NT2/D1 (cell line): Measurements from ENCODE around the gene GAS2L1.

ENCODE experiments used
- SUZ12 ChIP-seq: IDR thresholded peaks from 2 replicates; pipeline ENCODE4 v1.6.1; 2011; ENCODE audit not compliant: insufficient read length, insufficient read depth; ENCODE audit errors: extremely low read depth
- ZNF274 ChIP-seq: IDR thresholded peaks from 2 replicates; pipeline ENCODE4 v1.6.1; 2011; ENCODE audit warnings: mild to moderate bottlenecking, low read depth, low read length

GRCh38 chr22:29310065-29310862 lies 3.8 kb downstream of the GAS2L1 start:
- no peak for TF ChIP-seq ZNF274
- no peak for TF ChIP-seq SUZ12
